ENCODE data around the gene CD2AP. TPM values are rescaled to one million over a fixed set of nuclear protein-coding genes. Genes with fewer than 3 reads are reported as not detected.
"Not testable (repeated sequence)": the region's sequence is repeated elsewhere in the genome, so short reads cannot be mapped to it uniquely, and the experiment has no call there.

The CD2AP gene
- total RNA-seq, 4 donors from 2014 or later: 21.1 to 27.3 (median 22.9) TPM

GRCh38 chr6:47534063-47534462, 56.5 kb downstream of the CD2AP start:
- ATAC-seq (ENCODE audit: low FRiP score) (no peak), DNase-seq (ENCODE audit: low spot score) (no peak)
- TF ChIP-seq CTCF (IDR thresholded peaks at IDR 0.05): no peak

GRCh38 chr6:47535316-47536225, 58.0 kb downstream of the CD2AP start:
- DNase-seq (ENCODE audit: low spot score) (no peak), ATAC-seq (ENCODE audit: low FRiP score) (no peak)
- no peak for TF ChIP-seq CTCF (IDR thresholded peaks at IDR 0.05)

- ATAC-seq (ENCODE audit: low FRiP score) (no peak), DNase-seq (ENCODE audit: low spot score) (no peak)
- no peak for TF ChIP-seq CTCF (IDR thresholded peaks at IDR 0.05)
Measured at GRCh38 chr6:47536816-47537401, 59.3 kb downstream of the CD2AP start.

GRCh38 chr6:47545223-47545622, 67.6 kb downstream of the CD2AP start:
- ATAC-seq (ENCODE audit: low FRiP score) (no peak), DNase-seq (ENCODE audit: low spot score) (no peak)
- no peak for TF ChIP-seq CTCF (IDR thresholded peaks at IDR 0.05)

GRCh38 chr6:47551670-47552069, 74.1 kb downstream of the CD2AP start:
- no peak for DNase-seq (ENCODE audit: low spot score)
- no peak for ATAC-seq (ENCODE audit: low FRiP score)

GRCh38 chr6:47552319-47552718, 74.7 kb downstream of the CD2AP start:
- ATAC-seq (ENCODE audit: low FRiP score) (no peak), DNase-seq (ENCODE audit: low spot score) (no peak)
- TF ChIP-seq CTCF (IDR thresholded peaks at IDR 0.05): no peak

More at GRCh38 chr6:47551670-47552069, 74.1 kb downstream of the CD2AP start:
- TF ChIP-seq CTCF (IDR thresholded peaks at IDR 0.05): no peak

- DNase-seq (ENCODE audit: low spot score); ATAC-seq (ENCODE audit: low FRiP score): not testable (repeated sequence)
Measured at GRCh38 chr6:47553243-47553642, 75.7 kb downstream of the CD2AP start.

GRCh38 chr6:47556459-47556858, 78.9 kb downstream of the CD2AP start:
- not testable (repeated sequence) for ATAC-seq (ENCODE audit: low FRiP score); DNase-seq (ENCODE audit: low spot score)
